ENCODE measurements around the gene NCKAP5L.
"Not testable (repeated sequence)": the region's sequence is repeated elsewhere in the genome, so short reads cannot be mapped to it uniquely, and the experiment has no call there.

NCKAP5L gene

DNA sequence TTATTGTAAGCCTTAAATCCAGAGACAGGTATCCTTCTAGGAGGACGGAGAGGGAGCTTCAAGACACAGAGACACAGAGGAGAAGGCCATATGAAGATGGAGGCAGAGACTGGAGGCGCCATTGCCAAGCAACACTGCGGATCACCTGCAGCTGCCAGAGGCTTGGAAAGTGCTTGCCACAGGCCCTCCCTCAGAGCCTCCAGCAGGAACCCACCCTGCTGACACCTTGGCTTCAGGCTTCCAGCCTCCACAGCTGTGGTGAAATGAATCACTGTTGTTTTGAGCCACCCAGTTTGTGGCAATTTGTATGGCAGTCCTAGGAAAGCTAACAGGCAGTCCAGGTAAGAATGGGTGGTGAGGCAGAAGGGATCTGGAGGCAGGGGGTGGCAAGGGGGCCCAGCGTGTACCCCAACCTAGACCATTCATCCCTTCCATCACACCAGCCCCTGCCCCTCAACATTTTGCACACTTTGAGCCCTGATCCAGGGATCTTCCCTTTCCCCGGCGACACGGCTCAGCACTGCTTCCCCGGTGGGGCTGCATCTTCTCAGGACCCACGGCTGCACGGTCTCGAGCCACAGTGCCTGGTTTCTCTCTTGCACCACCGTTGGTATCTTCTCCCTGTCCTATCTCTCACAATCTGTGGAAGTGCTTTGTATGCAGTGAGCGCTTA, 37.0 kb upstream of the NCKAP5L start:
- no peak for DNase-seq

DNA sequence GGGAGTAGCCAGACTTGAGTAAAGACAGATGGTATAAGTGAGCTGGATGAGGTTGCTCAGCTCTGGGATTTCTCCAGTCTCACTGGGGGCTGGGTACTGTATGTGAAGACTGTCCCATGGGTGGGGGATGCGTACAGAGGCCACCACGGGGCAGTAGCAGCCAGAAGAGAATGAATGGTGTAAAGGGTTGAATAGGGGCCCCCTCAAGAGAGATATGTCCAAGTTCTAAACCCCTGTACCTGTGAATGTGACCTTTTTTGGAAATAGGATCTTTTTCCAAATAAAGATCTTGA, 36.5 kb upstream of the NCKAP5L start:
- DNase-seq = no peak

DNA sequence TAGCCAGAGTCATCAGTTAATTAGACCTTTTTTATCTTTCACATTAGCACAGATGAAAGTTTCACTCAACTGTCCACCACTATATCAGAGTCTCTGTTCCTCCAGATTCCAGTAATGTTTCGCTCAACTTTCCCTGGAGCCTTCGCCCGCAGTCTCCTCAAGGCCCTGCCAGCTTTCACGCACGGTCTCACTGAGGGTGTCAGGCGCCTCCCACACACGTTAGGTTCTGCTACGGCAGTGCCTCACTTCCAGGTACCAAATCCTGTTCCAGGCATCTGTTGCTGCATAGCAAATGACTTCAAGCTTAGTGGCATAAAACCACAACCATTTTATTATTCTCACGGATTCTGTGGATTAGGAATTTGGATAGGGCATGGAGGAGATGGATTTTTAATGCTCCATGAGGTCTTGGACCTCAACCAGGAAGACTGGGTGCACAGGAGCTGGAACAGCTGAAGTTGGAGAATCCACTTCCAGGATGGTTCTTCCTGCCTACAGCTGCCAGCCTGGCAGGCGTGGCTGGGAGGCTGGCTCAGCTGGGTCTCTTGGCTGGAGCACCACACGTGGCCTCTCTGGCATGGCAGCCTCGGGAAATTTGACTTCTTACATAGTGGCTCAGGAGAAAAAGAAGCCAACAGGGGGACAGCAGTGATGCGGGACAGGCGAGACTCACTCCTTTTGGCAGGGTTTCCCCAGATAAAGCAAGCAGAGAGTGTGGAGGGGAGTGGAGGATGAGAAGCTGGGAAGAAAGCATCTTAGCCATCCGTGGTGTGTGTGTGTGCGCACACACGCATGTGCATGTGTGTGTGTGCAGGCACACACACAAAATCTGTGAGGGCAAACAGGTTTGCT, 36.0 kb upstream of the NCKAP5L start:
- DNase-seq = no peak

DNA sequence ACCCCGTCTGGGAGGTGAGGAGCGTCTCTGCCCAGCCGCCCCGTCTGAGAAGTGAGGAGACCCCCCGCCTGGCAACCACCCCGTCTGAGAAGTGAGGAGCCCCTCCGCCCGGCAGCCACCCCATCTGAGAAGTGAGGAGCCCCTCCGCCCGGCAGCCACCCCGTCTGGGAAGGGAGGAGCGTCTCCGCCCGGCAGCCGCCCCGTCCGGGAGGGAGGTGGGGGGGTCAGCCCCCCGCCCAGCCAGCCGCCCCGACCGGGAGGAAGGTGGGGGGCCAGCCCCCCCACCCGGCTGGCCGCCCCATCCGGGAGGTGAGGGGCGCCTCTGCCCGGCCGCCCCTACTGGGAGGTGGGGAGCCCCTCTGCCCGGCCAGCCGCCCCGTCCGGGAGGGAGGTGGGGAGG, 32.7 kb upstream of the NCKAP5L start:
- not testable (repeated sequence) for DNase-seq

DNA sequence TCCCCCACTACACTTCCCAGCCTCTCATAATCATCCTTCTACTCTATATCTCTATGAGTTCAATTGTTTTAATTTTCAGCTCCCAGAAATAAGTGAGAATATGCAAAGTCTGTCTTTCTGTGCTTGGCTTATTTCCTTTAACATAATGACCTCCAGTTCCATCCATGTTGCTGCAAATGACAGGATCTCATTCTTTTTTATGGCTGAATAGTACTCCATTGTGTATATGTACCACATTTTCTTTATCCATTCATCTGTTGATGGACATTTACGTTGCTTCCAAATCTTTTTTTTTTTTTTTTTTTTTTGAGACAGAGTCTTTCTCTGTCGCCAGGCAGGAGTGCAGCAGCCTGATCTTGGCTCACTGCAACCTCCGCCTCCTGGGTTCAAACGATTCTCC, 27.7 kb upstream of the NCKAP5L start:
- DNase-seq = not testable (repeated sequence)

DNA sequence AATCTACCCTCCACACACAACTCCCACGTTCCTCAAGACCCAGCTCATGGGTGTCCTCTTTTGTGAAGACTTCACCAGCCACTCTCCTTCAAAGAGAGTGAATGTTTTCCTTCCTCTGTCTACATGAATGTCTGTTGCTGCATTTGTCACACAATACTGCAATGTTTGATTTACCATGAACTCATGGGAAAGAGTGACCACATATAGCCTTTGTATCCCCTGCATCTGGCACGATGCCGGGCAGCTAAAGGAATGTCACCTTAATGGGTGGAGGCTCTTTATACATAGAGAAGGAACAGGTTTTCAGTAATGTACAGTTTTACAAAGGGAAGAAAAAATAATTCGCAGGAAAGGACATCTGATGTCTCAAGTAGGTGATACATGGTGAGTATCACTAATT, 26.8 kb upstream of the NCKAP5L start:
- DNase-seq = no peak

DNA sequence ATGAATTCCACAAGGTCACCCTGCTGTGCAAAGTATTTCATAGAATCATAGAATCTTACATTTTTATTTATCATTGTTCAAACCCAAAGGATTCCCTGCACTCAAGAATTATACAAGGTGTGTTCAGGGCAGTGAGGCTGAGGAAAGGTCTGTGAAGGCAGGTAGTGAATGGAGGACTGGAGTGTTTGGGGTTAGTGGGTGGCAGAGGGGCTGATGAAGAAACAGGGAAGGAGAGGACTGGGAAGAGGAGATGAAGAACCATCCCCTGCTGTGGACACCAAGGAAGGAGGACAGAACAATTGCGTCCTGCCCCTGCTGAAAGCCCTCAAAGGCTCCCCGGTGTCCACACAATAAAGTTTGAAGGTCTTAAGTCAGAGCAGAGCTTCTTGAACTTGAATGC, 25.5 kb upstream of the NCKAP5L start:
- DNase-seq = no peak

DNA sequence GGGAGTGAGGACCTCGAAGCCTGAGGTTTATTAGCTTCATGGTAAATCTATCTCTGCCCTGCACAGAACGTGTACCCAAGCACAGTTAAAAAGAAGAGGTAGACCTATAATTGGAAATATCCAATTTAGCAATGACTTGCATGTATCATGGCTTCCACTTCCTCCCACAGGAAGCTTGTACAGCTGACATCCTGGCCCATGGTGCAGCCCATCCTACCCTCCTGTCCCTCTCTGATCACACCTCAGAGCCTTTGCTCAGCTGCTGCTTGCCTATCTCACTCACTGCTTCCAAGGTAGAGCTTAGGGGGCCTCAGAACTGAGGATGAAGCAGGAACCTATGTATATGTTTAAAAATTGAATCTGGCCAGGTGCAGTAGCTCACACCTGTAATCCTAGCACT, 18.9 kb upstream of the NCKAP5L start:
- no peak for DNase-seq

DNA sequence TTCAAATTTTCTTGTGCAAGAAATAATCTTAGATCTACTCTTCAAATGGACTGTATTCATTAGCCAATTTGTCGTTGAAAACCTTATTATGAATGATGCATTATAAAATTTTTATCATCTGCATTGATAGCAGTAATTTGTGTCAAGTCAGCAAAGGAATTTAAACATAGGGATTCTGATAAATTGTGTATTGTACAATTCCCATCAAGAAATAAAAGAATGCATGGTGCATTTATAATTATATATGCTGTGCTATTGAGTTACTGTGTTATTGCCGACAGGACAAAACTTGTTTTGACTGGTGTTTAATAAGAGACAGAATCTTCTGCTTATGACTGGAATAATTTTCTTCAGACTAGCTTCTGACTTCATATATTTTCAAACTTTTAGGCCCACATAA, 17.8 kb upstream of the NCKAP5L start:
- DNase-seq = no peak

DNA sequence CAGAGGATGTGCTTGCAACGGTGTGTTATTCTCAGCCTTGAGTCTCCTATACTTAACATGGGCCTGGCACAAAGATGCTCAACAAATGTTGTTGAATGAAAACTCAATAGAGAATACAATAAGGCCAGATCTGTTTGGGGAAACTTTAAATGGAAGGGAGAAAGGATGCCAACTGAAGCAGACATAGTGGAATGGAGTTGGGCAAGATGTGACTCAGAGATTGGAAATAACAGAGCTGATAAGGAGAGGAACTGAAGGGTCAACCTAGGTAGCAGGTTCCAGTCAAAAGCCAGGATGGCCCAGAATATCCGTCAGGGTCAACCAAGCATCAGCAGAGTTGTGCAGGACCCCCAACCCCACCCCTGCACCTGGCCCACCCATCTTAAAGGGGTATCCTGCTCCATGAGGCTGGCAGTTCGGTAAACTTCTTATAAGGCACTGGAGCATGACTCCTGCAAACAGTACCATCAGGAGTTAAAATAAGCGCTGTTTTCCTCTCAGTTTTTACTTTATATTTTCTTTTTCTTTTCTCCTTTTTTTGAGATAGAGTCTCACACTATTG, 15.7 kb upstream of the NCKAP5L start:
- no peak for DNase-seq

DNA sequence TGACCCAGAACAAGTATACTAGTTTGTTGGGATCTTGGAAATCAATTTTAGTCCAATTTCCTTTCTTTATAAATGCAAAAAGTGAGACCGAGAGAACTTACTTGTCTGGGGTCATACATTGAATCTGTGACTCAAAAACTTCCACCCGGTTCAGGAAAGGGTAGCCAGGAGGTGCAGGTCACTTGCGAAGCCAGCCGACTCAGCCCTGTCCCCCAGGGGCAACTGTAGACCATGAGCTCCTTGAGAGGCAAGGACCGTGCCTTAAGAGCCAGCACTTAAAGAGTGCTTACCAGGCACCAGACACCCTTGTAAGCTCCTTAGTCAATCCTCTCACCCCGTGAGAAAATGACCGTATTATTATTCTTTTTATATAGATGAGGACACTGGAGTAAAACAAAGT, 15.2 kb upstream of the NCKAP5L start:
- DNase-seq = peak; percentile 80

DNA sequence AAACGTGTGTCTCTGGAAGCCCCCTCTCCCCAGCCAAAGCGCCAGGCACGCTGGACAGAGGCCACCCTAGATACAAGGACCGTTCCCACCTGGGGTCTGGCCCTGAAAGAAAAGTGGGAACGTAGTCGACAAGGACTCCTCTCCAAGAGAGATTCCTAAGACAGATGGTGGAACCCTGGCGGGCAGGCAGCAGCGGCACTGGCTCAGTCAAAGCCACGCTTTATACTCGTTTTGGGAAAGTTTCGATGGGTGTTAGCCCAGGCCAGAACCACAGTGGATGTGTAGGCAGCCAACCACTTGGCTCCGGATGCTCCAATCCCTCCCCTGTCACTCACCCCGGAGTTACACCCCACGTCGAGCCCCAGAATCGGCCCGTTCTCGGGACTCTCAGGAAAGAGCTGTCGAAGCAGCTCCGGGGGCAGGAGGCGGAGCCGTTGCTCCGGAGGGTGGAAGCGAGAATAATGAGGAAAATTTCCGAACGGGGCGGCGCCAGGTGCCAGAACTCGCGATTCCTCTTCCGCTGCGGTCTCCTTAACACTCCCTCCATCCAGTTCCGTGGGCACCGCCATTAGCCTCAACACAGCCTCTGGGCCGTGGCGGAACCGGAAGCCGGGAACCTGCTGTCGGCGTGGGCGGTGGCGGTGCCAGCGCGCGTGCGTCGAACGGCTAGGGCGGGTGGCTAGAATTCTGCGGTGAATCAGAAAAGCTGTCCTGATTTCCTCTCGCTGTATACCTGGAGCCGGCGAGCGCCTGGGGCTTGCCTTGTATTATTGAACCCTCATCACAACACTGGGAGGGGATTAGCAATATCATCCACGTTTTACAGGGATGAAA, 14.5 kb upstream of the NCKAP5L start, which contains the start of gene BCDIN3D:
TSS of gene BCDIN3D (minus strand) at position 588 of the 834 bp plus-strand sequence. CDS start at position 569, 19 bp downstream.
- DNase-seq = peak; percentile 76

DNA sequence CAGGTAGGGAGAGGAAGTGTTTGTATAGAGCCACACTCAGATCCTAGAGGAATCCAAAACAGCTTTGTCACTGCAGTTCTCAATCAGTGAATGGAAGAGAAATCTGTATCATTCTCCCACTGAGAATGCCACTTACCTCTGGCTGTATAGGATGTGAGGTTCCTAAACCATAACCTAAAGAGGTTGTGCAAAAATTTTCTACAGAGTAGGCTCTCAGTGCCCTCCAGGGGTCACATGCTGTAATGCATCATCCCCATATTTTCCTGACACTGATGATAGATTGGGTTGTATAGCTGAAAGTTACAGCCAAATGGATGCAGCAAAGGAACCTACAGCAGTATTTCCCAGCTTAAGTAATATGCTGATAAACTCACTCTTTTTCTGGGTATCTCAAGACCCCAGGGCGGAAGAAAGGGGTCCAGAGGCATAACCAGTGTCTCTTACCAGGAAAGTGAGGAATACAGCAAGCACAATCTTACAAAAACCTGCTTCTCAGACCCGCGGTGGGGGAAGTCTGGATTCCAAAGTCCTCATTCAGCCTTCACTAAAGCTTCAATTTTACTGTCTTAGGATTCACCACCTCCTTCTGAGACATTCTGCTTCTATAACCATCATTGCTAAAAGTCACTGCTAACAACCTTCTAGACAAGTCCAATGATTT, 10.9 kb upstream of the NCKAP5L start:
- peak; percentile 5 for DNase-seq

DNA sequence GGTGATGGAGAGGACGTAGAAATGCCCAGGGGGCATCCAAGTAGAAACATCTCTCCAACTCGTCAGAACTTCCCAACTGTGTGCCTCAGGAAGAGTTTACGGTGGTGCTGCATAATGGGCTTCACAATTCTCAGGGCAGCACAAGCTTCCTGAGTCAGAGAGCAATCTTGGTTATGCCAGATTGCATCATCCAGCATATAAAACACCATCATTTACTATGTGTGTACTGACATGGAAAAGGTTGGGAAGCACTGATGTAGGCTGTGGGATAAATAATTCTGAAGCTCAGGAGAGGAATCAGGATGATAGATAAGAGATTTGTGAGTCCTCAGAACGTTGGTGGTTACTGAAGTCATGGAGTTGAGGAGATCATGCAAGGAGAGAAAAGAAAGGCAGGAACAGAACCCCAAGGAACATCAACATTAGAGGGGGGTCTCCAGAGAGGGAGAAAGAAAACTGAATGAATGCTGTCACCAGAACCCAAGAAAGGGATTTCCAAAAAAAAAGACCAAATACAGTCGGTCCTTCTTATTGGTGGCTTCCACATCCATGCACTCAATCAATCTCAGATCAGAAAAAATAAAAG, 4.7 kb upstream of the NCKAP5L start:
- no peak for DNase-seq

DNA sequence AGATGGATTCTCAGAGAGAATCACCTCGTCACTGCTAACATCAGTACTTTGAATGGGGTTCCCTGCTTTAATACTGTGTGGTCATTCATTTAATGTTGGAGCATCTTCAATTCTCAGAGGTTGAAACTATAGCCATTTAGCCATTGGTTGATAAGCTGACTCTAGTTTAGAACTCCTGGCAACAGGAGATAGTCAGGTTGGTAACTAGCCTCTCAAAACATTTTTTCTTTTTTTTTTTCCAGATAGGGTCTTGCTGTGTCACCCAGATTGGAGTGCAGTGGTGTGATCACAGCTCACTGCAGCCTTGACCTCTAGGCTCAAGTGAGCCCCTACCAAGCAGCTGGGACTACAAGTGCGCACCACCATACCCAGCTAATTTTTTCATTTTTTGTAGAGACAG, 3.5 kb upstream of the NCKAP5L start:
- DNase-seq = no peak

DNA sequence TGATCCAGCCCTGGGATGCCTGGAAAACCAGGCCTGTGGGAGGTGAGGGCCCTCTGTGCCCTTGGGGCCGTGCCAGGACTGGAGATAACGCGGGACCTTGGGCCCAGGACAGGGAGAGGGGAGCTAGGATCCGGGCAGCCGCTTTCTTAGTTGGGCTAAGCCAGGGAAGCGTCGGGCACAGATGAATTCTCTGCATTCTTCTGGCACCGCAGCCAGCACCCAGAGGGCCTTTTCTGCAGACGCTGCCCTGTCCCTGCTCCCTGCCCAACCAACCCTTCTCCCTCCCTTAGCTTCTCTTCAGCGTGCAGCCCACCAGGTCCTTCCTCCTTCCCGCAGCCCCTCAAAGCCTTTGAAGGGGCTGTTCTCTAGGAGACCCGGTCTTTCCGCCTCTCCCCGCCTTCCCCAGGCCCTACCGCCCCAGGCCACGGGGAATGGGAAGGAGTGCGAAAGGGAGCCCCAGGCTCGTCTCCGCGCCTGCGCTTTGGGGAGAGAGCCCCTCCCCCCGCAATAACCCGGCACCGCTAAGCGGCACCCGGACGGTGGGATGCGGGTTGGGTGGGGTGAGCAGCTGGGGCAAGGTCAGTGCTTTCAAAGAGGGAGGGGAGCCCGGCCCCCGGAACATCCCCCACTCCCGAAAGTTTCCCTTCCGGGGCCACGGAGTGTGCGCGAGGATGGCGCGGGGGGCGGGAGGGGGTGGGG, 663 bp downstream of the NCKAP5L start:
- DNase-seq = peak; percentile 36

DNA sequence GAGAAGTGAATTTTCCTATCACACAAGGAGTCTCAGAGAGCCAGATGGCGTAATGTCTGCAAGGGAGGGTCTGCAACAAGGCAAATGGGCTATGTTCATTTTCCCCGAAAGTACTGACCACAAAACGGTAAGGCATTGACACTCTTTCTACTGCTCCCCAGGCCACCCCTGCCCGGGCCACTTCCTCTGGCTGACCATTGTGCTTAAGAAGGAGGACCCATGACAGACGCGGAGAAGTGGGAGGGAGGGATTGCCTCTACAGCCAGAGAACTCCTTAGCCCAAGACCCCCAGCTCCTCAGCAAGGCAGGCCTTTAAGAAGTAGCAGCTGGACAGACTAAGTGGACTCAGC, 1.2 kb downstream of the NCKAP5L start:
- no peak for DNase-seq

DNA sequence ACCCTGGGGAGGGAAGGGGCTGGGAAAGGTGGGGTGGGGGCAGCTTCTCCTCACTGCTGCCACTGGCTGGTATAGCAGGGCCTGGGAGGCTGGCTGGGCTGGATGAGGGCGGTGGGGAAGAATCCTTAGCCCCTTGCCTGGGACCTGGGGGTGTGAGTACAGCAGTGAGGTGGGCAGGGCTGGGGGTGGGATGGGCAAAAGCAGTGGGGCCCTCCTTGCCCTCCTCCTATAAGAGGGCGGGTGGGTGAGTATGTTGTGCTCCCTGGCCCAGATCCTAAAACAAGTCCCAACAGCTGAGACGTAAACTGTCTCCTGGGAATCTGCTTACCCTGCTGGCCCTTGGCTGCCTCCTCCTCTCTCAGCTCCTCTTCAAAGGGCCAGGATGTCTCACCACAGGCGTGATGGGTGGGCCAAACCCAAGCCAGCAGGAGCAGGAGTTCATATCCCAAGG, 2.2 kb downstream of the NCKAP5L start:
- no peak for DNase-seq

DNA sequence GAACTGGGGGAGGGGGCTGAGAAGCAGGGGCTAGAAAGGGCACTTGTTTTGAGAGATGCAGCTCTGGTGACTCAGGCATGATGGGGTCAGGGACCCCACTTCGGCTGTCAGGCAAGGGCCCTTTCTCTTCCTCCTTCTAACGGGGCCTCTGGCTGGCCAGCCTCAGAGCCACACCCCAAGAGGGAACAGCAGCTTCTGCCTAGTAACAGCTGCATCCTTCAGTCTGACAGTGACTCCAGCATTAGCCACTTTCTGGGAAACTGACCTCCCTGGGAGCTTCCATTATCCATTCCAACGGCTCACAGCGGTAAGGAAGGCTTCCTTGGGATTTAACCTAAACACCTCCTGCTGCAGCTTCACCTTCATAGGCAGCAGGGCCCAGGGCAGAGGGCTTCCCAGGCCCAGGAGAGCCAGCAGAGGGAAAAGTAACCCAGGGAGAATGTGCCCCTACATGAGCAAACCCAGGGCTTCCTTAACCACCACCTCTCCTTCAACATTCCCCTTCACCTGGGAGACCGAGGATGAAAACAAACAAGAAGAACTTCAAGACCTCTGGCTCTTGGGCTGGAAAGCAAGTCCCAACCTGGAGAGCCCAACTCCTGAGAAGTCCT, 2.7 kb downstream of the NCKAP5L start:
- DNase-seq = no peak

DNA sequence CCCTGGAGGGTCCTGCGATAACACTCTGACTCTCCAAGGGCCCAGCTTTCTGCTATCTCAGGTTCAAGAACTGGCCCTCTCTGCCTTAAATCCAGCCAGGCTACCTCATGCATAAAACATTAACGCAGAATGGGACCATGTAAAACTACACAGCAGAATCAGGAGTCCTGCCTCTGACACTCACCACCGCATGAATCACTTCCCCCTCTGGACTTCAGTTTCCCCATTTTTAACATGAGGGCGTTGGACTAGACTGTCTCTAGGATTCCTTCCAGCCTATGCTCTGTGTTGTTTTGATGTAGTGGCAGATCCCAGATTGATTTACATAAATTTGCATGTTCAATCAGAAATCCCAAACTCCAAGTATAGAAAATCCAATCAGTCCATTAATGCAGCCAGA, 3.3 kb downstream of the NCKAP5L start:
- no peak for DNase-seq

DNA sequence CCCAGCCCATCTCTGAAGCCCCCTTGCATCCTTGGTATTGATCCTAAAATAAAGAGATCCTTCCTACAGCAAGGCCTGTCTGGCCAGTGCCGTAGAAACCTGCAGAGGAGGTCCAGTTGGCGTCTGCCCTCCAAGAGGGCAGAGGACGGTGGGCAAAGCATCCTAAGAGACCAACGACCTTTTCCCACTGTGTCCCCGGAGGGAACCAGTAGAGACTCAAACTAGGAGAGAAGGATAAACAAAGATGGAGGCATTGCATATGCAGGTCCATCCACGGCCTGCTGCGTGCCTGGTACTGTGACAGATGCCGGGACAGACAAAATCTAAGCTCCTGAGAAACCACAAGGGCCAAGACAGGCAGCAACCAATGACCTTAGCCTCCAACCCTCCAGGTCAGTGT, 3.8 kb downstream of the NCKAP5L start:
- no peak for DNase-seq

Data from DMS79 treated with DMSO at 0.1 percent for 48 hours (cell line).